GM12878 (cell line): ENCODE results near the gene KRTAP10-3. TPM values are rescaled to one million over a fixed set of nuclear protein-coding genes. Genes with fewer than 3 reads are reported as not detected.

Source experiments
- ATAC-seq: fragments of 200-7000 bp; cut with Tn5 transposase; 3 replicates; pipeline ENCODE4 v1.9.1; 2020; ENCODE audit warnings: mild to moderate bottlenecking, moderate library complexity
- BruUV-seq: library from RNA; stranded (reverse); fragments of 400-500 nt; replicated peaks from 2 replicates; lab custom pipeline; 2021; lab: Mats Ljungman, UMichigan
- CTCF ChIA-PET: fragments of 300-600 bp; sonication (Branson Sonifier 250); formaldehyde crosslinking; extraction: SDS; loops from one replicate; lab custom pipeline; 2021; ENCODE audit warnings: inconsistent platforms; lab: Yijun Ruan, JAX
- POLR2A ChIA-PET: fragments of 350-600 bp; formaldehyde crosslinking; extraction: SDS; loops from one replicate; lab custom pipeline; 2021; ENCODE audit warnings: inconsistent platforms; lab: Charles Lee
- RAD21 ChIA-PET: fragments of 300-600 bp; sonication (Branson Sonifier 250); formaldehyde crosslinking; loops from one replicate; lab custom pipeline; 2023; ENCODE audit warnings: antibody characterized with exemption; ENCODE audit not compliant: unreplicated experiment; lab: Charles Lee
- SMC1A ChIA-PET: fragments of 300-600 bp; sonication (Branson Sonifier 250); formaldehyde crosslinking; loops from one replicate; lab custom pipeline; 2023; ENCODE audit not compliant: unreplicated experiment, uncharacterized antibody; lab: Charles Lee
- DNase-seq: peaks from one replicate; pipeline ENCODE4 v3.0.0-alpha.2; 2011; ENCODE audit warnings: low read depth, low spot score
- FAIRE-seq: peaks from 3 replicates; lab custom pipeline; 2011; peaks lifted over from hg19 to GRCh38; lab: Jason Lieb, UNC
- H2AFZ ChIP-seq: 2 replicates; pipeline ENCODE4 v1.6.0; 2011; ENCODE audit warnings: low read depth, low read length, control low read depth; ENCODE audit not compliant: control insufficient read depth
- H3K27ac ChIP-seq: 2 replicates; pipeline ENCODE4 v1.5.1; 2011; ENCODE audit warnings: control low read depth; ENCODE audit not compliant: control insufficient read depth, insufficient read depth
- H3K27me3 ChIP-seq, 2 experiments: replicated peaks in 1 of 2; 2 replicates each; pipeline versions ENCODE4 v1.6.0 to v1.6.1; 2011; ENCODE audit warnings: low read length in 1 of 2; ENCODE audit not compliant: control insufficient read depth in 2 of 2, insufficient read depth in 2 of 2
- H3K36me3 ChIP-seq, 2 experiments: 2 replicates each; pipeline ENCODE4 v1.5.1; 2011; ENCODE audit warnings: low read length in 1 of 2; ENCODE audit not compliant: control insufficient read depth in 2 of 2, insufficient read depth in 2 of 2
- H3K4me1 ChIP-seq: 2 replicates; pipeline ENCODE4 v1.6.1; 2011; ENCODE audit warnings: mild to moderate bottlenecking, low read length, moderate library complexity, mixed read lengths; ENCODE audit not compliant: control insufficient read depth, insufficient read depth
- H3K4me2 ChIP-seq: 2 replicates; pipeline ENCODE4 v1.6.0; 2011; ENCODE audit warnings: control low read depth; ENCODE audit not compliant: control insufficient read depth, insufficient read depth
- H3K4me3 ChIP-seq: fragments of 200-600 bp; sonication (generic); 2 replicates; pipeline ENCODE4 v1.5.1; 2016
- H3K79me2 ChIP-seq: 2 replicates; pipeline ENCODE4 v1.6.0; 2011; ENCODE audit warnings: low read length; ENCODE audit not compliant: control insufficient read depth, insufficient read depth
- H3K9ac ChIP-seq: 2 replicates; pipeline ENCODE4 v1.8.0; 2011; ENCODE audit warnings: low read length, control low read depth, mixed read lengths; ENCODE audit not compliant: control insufficient read depth, insufficient read depth
- H3K9me3 ChIP-seq: replicated peaks from 3 replicates; pipeline ENCODE4 v1.5.1; 2011; ENCODE audit warnings: mild to moderate bottlenecking, low read length; ENCODE audit not compliant: control insufficient read depth, insufficient read depth
- H4K20me1 ChIP-seq: 2 replicates; pipeline ENCODE4 v1.6.0; 2011; ENCODE audit not compliant: control insufficient read depth, insufficient read depth
- BMI1 ChIP-seq: fragments of 450-650 bp; IDR thresholded peaks from 2 replicates; pipeline ENCODE4 v1.6.1; 2016; ENCODE audit warnings: mild to moderate bottlenecking, moderate library complexity, borderline replicate concordance
- CREM ChIP-seq: IDR thresholded peaks from 2 replicates; pipeline ENCODE4 v1.6.1; 2014; ENCODE audit warnings: antibody characterized with exemption, low read depth
- ESRRA ChIP-seq: IDR thresholded peaks from 2 replicates; pipeline ENCODE4 v1.6.1; 2012; ENCODE audit warnings: mild to moderate bottlenecking, low read length, improper control_type of control experiment
- POU2F2 ChIP-seq: IDR thresholded peaks from 3 replicates; pipeline ENCODE4 v1.6.1; 2011; ENCODE audit warnings: low read depth, mild to moderate bottlenecking, low read length, borderline replicate concordance
- RAD21 ChIP-seq: IDR thresholded peaks from 2 replicates; pipeline ENCODE4 v1.6.1; 2011; ENCODE audit warnings: mild to moderate bottlenecking, low read depth, low read length, moderate library complexity; ENCODE audit not compliant: insufficient read depth
- SMC3 ChIP-seq: IDR thresholded peaks from 2 replicates; pipeline ENCODE4 v1.6.1; 2011; ENCODE audit warnings: low read length, improper control_type of control experiment, borderline replicate concordance
- STAT1 ChIP-seq: fragments of 450-650 bp; conservative IDR thresholded peaks from 2 replicates; pipeline ENCODE4 v1.6.1; 2014; ENCODE audit warnings: antibody characterized with exemption, mild to moderate bottlenecking
- WGBS: methylation state at CpG from one replicate; pipeline ENCODE4 v1.1.6; 2016; ENCODE audit warnings: low lambda C conversion rate; ENCODE audit not compliant: insufficient replicate concordance, insufficient coverage; ENCODE audit errors: missing lambda C conversion rate; 5-methylcytosine and 5-hydroxymethylcytosine counted together
- in situ Hi-C: fragments of 300-500 bp; cut with MboI; formaldehyde crosslinking; loops from 9 replicates; pipeline ENCODE4 v1.14.3; 2018; ENCODE audit warnings: mixed read lengths
- intact Hi-C: fragments of 100-400 bp; cut with micrococcal nuclease; formaldehyde crosslinking; loops from one replicate; pipeline ENCODE4 v1.14.2; 2022; ENCODE audit not compliant: unreplicated experiment
- polyA plus RNA-seq, 11 experiments: library from polyadenylated mRNA; depleted of rRNA in 4 of 11; unstranded in 6 of 11; stranded (reverse) in 5 of 11; fragments of >200 nt; fragmentation: Nextera tagmentation in 4 of 11; fragmentation: Illumina TruSeq in 1 of 11; extraction: Ambion mirVana in 4 of 11; extraction: Trizol in 1 of 11; gene quantifications; 1 replicate in 1 of 11; 2 replicates in 10 of 11; pipeline versions ENCODE4 v1.2.1 to v1.2.3, GENCODE V29; 2011 to 2016; ENCODE audit warnings: inconsistent platforms in 2 of 11, missing spikeins in 2 of 11, low read depth in 1 of 11
- total RNA-seq, 4 experiments: library from RNA; depleted of rRNA in 3 of 4; stranded (reverse); fragments of >200 nt in 3 of 4; fragmentation: Illumina TruSeq in 1 of 4; extraction: Trizol in 1 of 4; gene quantifications; 2 replicates each; pipeline versions ENCODE4 v1.2.1 to v1.2.3, GENCODE V29; 2013 to 2021
- TF ChIP-seq, protein P1 (sequence below), 3 experiments: IDR thresholded peaks in 2 of 3; conservative IDR thresholded peaks in 1 of 3; 2 replicates each; pipeline ENCODE4 v1.5.1; 2011; ENCODE audit warnings: low read depth in 3 of 3, low read length in 3 of 3, mild to moderate bottlenecking in 3 of 3, control low read depth in 2 of 3, moderate library complexity in 2 of 3, inconsistent platforms in 1 of 3, mixed read lengths in 1 of 3; ENCODE audit not compliant: control insufficient read depth in 2 of 3, insufficient read depth in 1 of 3; ENCODE audit errors: extremely low read depth in 1 of 3

The KRTAP10-3 gene
- total and polyA plus RNA-seq, 10 of the 15 experiments (the other 5 are each of a cell fraction or from before 2014, with no cell fraction given): not detected

- ChIA-PET POLR2A (interaction anchor here (0.5 kb wide), 1 partner anchor 440 kb away, joined by 3 read pairs; no protein-coding TSS in a partner anchor), SMC1A (interaction anchor here (1.3 to 2.6 kb wide), 4 partner anchors 232 to 617 kb away, joined by 3 to 12 read pairs (median 8); no protein-coding TSS in a partner anchor), RAD21 (interaction anchor here (1.2 to 1.6 kb wide), 3 partner anchors 231 to 417 kb away, joined by 6 to 17 read pairs (median 9); no protein-coding TSS in a partner anchor), CTCF (interaction anchor here (0.7 to 3.1 kb wide), 14 partner anchors 9 to 890 kb away, joined by 3 to 37 read pairs (median 4); partner anchors contain the start of gene UBE2G2)
- no TSS peak for BruUV-seq
- H2AFZ ChIP-seq: no peak overlapping the region
- H3K4me1 ChIP-seq: no peaks in the 10 kb centered on the region
- in situ Hi-C loops: no loop called here
- ATAC-seq (peak; percentile 95), FAIRE-seq (no peak), DNase-seq (no peak)
- H3K9me3 ChIP-seq: no peaks in the 10 kb centered on the region
- WGBS: 2% methylated on average over 36 of the region's 36 CpGs
- TF ChIP-seq RAD21 (peak; percentile 91), BMI1 (no peak), SMC3 (peak; percentile 85), STAT1 (0 out of 2 replicates have a peak, but pooled peaks have one; percentile 46), ESRRA (no peak), CREM (0 out of 2 replicates have a peak, but pooled peaks have one; percentile 19), POU2F2 (peak; percentile 44; the same call in 1 of the 3 replicates)
- TF ChIP-seq, protein P1, sequence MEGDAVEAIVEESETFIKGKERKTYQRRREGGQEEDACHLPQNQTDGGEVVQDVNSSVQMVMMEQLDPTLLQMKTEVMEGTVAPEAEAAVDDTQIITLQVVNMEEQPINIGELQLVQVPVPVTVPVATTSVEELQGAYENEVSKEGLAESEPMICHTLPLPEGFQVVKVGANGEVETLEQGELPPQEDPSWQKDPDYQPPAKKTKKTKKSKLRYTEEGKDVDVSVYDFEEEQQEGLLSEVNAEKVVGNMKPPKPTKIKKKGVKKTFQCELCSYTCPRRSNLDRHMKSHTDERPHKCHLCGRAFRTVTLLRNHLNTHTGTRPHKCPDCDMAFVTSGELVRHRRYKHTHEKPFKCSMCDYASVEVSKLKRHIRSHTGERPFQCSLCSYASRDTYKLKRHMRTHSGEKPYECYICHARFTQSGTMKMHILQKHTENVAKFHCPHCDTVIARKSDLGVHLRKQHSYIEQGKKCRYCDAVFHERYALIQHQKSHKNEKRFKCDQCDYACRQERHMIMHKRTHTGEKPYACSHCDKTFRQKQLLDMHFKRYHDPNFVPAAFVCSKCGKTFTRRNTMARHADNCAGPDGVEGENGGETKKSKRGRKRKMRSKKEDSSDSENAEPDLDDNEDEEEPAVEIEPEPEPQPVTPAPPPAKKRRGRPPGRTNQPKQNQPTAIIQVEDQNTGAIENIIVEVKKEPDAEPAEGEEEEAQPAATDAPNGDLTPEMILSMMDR (IDR thresholded peaks at IDR 0.05 in 2 of 3, conservative IDR thresholded peaks at IDR 0.05 in 1 of 3; ENCODE audit: control insufficient read depth in 2 of 3, extremely low read depth in 1 of 3, insufficient read depth in 1 of 3, low read depth in 3 of 3, low read length in 3 of 3): peak; percentile 72 to 87 (median 82)
- H3K4me3 ChIP-seq: no peak overlapping the region
- no peaks in the 10 kb centered on the region for H3K36me3 ChIP-seq
- no peaks in the 10 kb centered on the region for H3K79me2 ChIP-seq
- H3K4me2 ChIP-seq: peak overlapping the region; percentile 79
- H3K9ac ChIP-seq: no peak overlapping the region
- H3K27ac ChIP-seq: no peak overlapping the region
- no peaks in the 10 kb centered on the region; a peak in 1 of 4 replicates for H3K27me3 ChIP-seq
- H4K20me1 ChIP-seq: no peaks in the 10 kb centered on the region
- intact Hi-C loops: loop anchor here (1.0 kb wide), 1 partner anchor 283 kb away; no protein-coding TSS in a partner anchor
These were observed 47.9 kb downstream of the KRTAP10-3 start for GRCh38 chr21:44510508-44511218.
